SK-N-SH treated with all-trans-retinoic acid at 6 μM for 48 hours (cell line): ENCODE results near the gene PPP1R36.

Source experiments
- ATAC-seq: fragments of 200-7000 bp; cut with Tn5 transposase; 3 replicates; pipeline ENCODE4 v1.9.1; 2020; ENCODE audit warnings: mild to moderate bottlenecking, moderate library complexity
- ARNTL ChIP-seq: fragments of 450-650 bp; formaldehyde crosslinking; IDR thresholded peaks from 2 replicates; pipeline ENCODE4 v1.5.0; 2020; ENCODE audit warnings: low read depth, mild to moderate bottlenecking, moderate library complexity, borderline replicate concordance
- BACH2 ChIP-seq: fragments of 250-450 bp; sonication (Bioruptor Pico); IDR thresholded peaks from 2 replicates; pipeline ENCODE4 v1.9.0; 2021; ENCODE audit warnings: mild to moderate bottlenecking, borderline replicate concordance
- CSDC2 ChIP-seq: fragments of 250-450 bp; sonication (Bioruptor Pico); IDR thresholded peaks from 2 replicates; pipeline ENCODE4 v1.5.0; 2020; ENCODE audit warnings: mild to moderate bottlenecking, moderate library complexity
- ESRRG ChIP-seq: fragments of 250-450 bp; sonication (Bioruptor Pico); IDR thresholded peaks from 2 replicates; pipeline ENCODE4 v1.6.1; 2021; ENCODE audit warnings: mild to moderate bottlenecking
- GLIS3 ChIP-seq: fragments of 250-450 bp; sonication (Bioruptor Pico); IDR thresholded peaks from 2 replicates; pipeline ENCODE4 v1.5.0; 2020; ENCODE audit warnings: mild to moderate bottlenecking, moderate library complexity
- ISL1 ChIP-seq: fragments of 250-450 bp; sonication (Bioruptor Pico); IDR thresholded peaks from 2 replicates; pipeline ENCODE4 v2.1.2; 2022; ENCODE audit warnings: mild to moderate bottlenecking, moderate library complexity
- OSR1 ChIP-seq: fragments of 250-450 bp; sonication (Bioruptor Pico); IDR thresholded peaks from 2 replicates; pipeline ENCODE4 v1.8.0; 2022; ENCODE audit warnings: moderate library complexity, mild to moderate bottlenecking, inconsistent platforms
- RARB ChIP-seq: fragments of 250-450 bp; sonication (Bioruptor Pico); IDR thresholded peaks from 2 replicates; pipeline ENCODE4 v1.8.0; 2021; ENCODE audit warnings: mild to moderate bottlenecking, moderate library complexity
- SNAI2 ChIP-seq: fragments of 250-450 bp; sonication (Bioruptor Pico); IDR thresholded peaks from 2 replicates; pipeline ENCODE4 v1.5.0; 2020; ENCODE audit warnings: mild to moderate bottlenecking, moderate library complexity
- TCF4 ChIP-seq: fragments of 250-450 bp; sonication (Bioruptor Pico); IDR thresholded peaks from 2 replicates; pipeline ENCODE4 v1.8.0; 2021; ENCODE audit warnings: mild to moderate bottlenecking, moderate library complexity, borderline replicate concordance
- TOX ChIP-seq: fragments of 250-450 bp; sonication (Bioruptor Pico); IDR thresholded peaks from 2 replicates; pipeline ENCODE4 v1.8.0; 2021; ENCODE audit warnings: mild to moderate bottlenecking, moderate library complexity, borderline replicate concordance
- ZC3H10 ChIP-seq: fragments of 250-450 bp; sonication (Bioruptor Pico); IDR thresholded peaks from 2 replicates; pipeline ENCODE4 v1.5.1; 2021; ENCODE audit warnings: mild to moderate bottlenecking, moderate library complexity
- ZFP3 ChIP-seq: fragments of 250-450 bp; sonication (Bioruptor Pico); IDR thresholded peaks from 2 replicates; pipeline ENCODE4 v1.5.0; 2020; ENCODE audit warnings: mild to moderate bottlenecking, moderate library complexity
- ZFP30 ChIP-seq: fragments of 450-650 bp; formaldehyde crosslinking; IDR thresholded peaks from 2 replicates; pipeline ENCODE4 v1.5.0; 2022; ENCODE audit warnings: mild to moderate bottlenecking, moderate library complexity
- ZNF565 ChIP-seq: fragments of 450-650 bp; formaldehyde crosslinking; conservative IDR thresholded peaks from 2 replicates; pipeline ENCODE4 v1.5.0; 2020; ENCODE audit warnings: low read depth, mild to moderate bottlenecking, moderate library complexity
- TF ChIP-seq, protein P1 (sequence below): fragments of 250-450 bp; sonication (Bioruptor Pico); IDR thresholded peaks from 2 replicates; pipeline ENCODE4 v1.8.0; 2021; ENCODE audit warnings: low read depth, mild to moderate bottlenecking, moderate library complexity, borderline replicate concordance
- TF ChIP-seq, protein P2 (sequence below): fragments of 250-450 bp; sonication (Bioruptor Pico); IDR thresholded peaks from 2 replicates; pipeline ENCODE4 v1.5.1; 2021; ENCODE audit warnings: mild to moderate bottlenecking, moderate library complexity
- TF ChIP-seq, protein P3 (sequence below): fragments of 250-450 bp; sonication (Bioruptor Pico); IDR thresholded peaks from 2 replicates; pipeline ENCODE4 v1.8.0; 2020; ENCODE audit warnings: mild to moderate bottlenecking, moderate library complexity, borderline replicate concordance
- TF ChIP-seq, protein P4 (sequence below): fragments of 250-450 bp; sonication (Bioruptor Pico); IDR thresholded peaks from 2 replicates; pipeline ENCODE4 v1.5.0; 2020; ENCODE audit warnings: mild to moderate bottlenecking, moderate library complexity
- TF ChIP-seq, protein P5 (sequence below): fragments of 250-450 bp; sonication (Bioruptor Pico); IDR thresholded peaks from 2 replicates; pipeline ENCODE4 v1.5.1; 2020; ENCODE audit warnings: low read depth, mild to moderate bottlenecking, moderate library complexity

Gene PPP1R36

DNA sequence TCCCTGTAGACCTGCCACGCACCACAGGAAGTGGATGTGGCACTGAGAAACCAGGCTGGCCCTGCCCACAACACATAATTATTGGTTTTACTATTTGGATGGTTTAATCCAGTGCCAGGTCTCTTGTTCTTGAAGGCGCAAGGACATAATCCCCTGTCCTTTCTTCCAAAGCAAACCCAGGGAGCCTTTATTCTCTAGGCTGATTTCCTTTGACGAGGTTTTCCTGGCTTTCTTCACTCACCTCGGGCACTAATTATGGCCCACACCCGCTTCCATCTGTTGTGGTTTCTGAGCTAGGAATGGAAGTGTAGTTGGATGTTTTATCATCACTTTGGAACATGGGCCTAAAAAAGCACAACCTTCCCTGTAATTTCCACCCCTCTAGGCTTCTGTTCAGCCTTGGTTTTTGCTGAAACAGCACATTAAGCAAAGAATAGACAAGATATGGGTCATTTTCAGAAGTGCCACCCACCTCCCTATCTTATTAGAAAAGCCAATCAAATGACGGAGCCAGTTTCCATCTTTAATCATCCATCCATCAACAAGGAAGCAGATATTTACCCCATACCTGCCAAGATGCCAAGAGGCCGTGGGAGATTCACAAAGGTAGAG is 73.9 kb downstream of the PPP1R36 start:
- ATAC-seq, result no peak
- TF ChIP-seq, protein P1, sequence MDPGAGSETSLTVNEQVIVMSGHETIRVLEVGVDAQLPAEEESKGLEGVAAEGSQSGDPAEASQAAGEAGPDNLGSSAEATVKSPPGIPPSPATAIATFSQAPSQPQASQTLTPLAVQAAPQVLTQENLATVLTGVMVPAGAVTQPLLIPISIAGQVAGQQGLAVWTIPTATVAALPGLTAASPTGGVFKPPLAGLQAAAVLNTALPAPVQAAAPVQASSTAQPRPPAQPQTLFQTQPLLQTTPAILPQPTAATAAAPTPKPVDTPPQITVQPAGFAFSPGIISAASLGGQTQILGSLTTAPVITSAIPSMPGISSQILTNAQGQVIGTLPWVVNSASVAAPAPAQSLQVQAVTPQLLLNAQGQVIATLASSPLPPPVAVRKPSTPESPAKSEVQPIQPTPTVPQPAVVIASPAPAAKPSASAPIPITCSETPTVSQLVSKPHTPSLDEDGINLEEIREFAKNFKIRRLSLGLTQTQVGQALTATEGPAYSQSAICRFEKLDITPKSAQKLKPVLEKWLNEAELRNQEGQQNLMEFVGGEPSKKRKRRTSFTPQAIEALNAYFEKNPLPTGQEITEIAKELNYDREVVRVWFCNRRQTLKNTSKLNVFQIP (CRISPR knock-in tag), result no peak
- TF ChIP-seq OSR1 (no peak), ESRRG (CRISPR knock-in tag) (no peak), ZC3H10 (CRISPR knock-in tag) (no peak), SNAI2 (CRISPR knock-in tag) (no peak), CSDC2 (CRISPR knock-in tag) (no peak), GLIS3 (CRISPR knock-in tag) (no peak), BACH2 (no peak), ZNF565 (CRISPR knock-in tag) (no peak), RARB (CRISPR knock-in tag) (no peak), ZFP30 (CRISPR knock-in tag) (no peak)
- TF ChIP-seq, protein P2, sequence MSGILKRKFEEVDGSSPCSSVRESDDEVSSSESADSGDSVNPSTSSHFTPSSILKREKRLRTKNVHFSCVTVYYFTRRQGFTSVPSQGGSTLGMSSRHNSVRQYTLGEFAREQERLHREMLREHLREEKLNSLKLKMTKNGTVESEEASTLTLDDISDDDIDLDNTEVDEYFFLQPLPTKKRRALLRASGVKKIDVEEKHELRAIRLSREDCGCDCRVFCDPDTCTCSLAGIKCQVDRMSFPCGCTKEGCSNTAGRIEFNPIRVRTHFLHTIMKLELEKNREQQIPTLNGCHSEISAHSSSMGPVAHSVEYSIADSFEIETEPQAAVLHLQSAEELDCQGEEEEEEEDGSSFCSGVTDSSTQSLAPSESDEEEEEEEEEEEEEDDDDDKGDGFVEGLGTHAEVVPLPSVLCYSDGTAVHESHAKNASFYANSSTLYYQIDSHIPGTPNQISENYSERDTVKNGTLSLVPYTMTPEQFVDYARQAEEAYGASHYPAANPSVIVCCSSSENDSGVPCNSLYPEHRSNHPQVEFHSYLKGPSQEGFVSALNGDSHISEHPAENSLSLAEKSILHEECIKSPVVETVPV (CRISPR knock-in tag), result no peak
- TF ChIP-seq, protein P3, sequence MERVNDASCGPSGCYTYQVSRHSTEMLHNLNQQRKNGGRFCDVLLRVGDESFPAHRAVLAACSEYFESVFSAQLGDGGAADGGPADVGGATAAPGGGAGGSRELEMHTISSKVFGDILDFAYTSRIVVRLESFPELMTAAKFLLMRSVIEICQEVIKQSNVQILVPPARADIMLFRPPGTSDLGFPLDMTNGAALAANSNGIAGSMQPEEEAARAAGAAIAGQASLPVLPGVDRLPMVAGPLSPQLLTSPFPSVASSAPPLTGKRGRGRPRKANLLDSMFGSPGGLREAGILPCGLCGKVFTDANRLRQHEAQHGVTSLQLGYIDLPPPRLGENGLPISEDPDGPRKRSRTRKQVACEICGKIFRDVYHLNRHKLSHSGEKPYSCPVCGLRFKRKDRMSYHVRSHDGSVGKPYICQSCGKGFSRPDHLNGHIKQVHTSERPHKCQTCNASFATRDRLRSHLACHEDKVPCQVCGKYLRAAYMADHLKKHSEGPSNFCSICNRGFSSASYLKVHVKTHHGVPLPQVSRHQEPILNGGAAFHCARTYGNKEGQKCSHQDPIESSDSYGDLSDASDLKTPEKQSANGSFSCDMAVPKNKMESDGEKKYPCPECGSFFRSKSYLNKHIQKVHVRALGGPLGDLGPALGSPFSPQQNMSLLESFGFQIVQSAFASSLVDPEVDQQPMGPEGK (CRISPR knock-in tag), result no peak
- TF ChIP-seq, protein P4, sequence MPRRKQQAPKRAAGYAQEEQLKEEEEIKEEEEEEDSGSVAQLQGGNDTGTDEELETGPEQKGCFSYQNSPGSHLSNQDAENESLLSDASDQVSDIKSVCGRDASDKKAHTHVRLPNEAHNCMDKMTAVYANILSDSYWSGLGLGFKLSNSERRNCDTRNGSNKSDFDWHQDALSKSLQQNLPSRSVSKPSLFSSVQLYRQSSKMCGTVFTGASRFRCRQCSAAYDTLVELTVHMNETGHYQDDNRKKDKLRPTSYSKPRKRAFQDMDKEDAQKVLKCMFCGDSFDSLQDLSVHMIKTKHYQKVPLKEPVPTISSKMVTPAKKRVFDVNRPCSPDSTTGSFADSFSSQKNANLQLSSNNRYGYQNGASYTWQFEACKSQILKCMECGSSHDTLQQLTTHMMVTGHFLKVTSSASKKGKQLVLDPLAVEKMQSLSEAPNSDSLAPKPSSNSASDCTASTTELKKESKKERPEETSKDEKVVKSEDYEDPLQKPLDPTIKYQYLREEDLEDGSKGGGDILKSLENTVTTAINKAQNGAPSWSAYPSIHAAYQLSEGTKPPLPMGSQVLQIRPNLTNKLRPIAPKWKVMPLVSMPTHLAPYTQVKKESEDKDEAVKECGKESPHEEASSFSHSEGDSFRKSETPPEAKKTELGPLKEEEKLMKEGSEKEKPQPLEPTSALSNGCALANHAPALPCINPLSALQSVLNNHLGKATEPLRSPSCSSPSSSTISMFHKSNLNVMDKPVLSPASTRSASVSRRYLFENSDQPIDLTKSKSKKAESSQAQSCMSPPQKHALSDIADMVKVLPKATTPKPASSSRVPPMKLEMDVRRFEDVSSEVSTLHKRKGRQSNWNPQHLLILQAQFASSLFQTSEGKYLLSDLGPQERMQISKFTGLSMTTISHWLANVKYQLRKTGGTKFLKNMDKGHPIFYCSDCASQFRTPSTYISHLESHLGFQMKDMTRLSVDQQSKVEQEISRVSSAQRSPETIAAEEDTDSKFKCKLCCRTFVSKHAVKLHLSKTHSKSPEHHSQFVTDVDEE, result no peak

DNA sequence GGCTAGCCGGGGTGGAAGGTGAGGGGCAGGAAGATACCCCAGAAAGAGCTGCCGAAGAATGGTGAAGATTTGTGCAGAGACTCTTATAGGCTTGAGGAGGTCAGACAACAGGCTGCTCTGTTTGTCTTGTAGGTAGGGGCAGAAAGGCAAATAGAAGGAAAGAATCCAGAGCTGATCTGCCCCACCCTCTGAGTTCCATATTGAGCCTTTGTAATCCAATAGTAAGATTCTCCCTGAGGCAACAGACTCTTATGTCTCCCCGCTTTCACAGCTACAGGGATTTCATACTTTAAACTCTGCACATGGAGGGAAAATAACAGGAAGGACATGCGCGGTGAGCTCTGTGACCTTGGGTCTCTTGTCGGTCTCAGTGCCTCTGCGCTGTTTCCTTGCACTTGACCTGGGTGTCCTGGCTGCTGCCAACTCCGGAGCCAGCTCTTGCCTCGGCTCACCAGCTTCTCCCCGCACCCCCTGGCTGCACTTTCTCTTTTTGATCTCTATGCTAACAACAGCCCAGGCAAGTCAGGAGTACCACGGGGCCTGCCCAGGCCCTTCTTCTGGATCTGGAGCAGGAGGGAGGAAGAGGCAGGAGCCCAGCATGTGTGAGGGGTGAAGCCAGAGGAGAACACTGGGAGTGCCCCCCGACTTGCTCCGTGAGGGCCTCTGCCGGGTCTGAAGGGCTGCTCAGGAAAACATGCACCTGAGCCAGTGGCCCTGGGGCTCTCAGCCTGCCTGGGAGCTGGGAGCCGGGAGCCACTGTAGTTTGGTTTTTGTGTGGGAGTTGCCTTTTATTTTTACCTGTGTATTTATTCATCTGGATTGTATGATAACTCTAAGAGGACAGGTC is 75.8 kb downstream of the PPP1R36 start:
- ATAC-seq, result no peak
- TF ChIP-seq, protein P4, result no peak
- TF ChIP-seq BACH2, result no peak
- TF ChIP-seq ARNTL (CRISPR knock-in tag), result no peak
- TF ChIP-seq CSDC2 (CRISPR knock-in tag), result no peak
- no peak for TF ChIP-seq ZFP3 (CRISPR knock-in tag)
- TF ChIP-seq ISL1 (CRISPR knock-in tag), result no peak
- TF ChIP-seq, protein P1 (CRISPR knock-in tag), result no peak
- TF ChIP-seq ESRRG (CRISPR knock-in tag), result no peak
- no peak for TF ChIP-seq OSR1
- no peak for TF ChIP-seq GLIS3 (CRISPR knock-in tag)
- TF ChIP-seq, protein P2 (CRISPR knock-in tag), result no peak
- TF ChIP-seq ZNF565 (CRISPR knock-in tag), result no peak
- TF ChIP-seq ZFP30 (CRISPR knock-in tag), result no peak
- TF ChIP-seq TCF4 (CRISPR knock-in tag), result no peak
- TF ChIP-seq, protein P5, sequence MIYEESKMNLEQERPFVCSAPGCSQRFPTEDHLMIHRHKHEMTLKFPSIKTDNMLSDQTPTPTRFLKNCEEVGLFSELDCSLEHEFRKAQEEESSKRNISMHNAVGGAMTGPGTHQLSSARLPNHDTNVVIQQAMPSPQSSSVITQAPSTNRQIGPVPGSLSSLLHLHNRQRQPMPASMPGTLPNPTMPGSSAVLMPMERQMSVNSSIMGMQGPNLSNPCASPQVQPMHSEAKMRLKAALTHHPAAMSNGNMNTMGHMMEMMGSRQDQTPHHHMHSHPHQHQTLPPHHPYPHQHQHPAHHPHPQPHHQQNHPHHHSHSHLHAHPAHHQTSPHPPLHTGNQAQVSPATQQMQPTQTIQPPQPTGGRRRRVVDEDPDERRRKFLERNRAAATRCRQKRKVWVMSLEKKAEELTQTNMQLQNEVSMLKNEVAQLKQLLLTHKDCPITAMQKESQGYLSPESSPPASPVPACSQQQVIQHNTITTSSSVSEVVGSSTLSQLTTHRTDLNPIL (CRISPR knock-in tag), result no peak
- no peak for TF ChIP-seq TOX (CRISPR knock-in tag)
